Prostate gland (tissue), 2 donors: Measurements from ENCODE around the gene GLG1. TPM values are rescaled to one million over a fixed set of nuclear protein-coding genes. Genes with fewer than 3 reads are reported as not detected.
"Not testable (repeated sequence)": the region's sequence is repeated elsewhere in the genome, so short reads cannot be mapped to it uniquely, and the experiment has no call there.

Experiments
- DNase-seq: peaks from one replicate; pipeline ENCODE4 v3.0.0-alpha.2; 2019; ENCODE audit warnings: low spot score
- H3K27ac ChIP-seq, 2 donors: fragments of 200-600 bp; sonication (generic); 2 replicates each; pipeline ENCODE4 v1.5.1; 2017 to 2019
- H3K27me3 ChIP-seq: fragments of 200-600 bp; sonication (generic); replicated peaks from 2 replicates; pipeline ENCODE4 v1.5.1; 2019; ENCODE audit not compliant: insufficient read depth
- H3K36me3 ChIP-seq, 2 donors: fragments of 200-600 bp; sonication (generic); 1 replicate in 1 of 2; 2 replicates in 1 of 2; pipeline versions ENCODE4 v1.5.1 to v1.8.1; 2017 to 2019
- H3K4me1 ChIP-seq: fragments of 200-600 bp; sonication (generic); replicated peaks from 2 replicates; pipeline ENCODE4 v1.5.1; 2019
- H3K4me3 ChIP-seq, 2 donors: fragments of 200-600 bp; sonication (generic); 2 replicates each; pipeline ENCODE4 v1.5.1; 2017 to 2019
- H3K9me3 ChIP-seq: fragments of 200-600 bp; sonication (generic); 2 replicates; pipeline ENCODE4 v1.5.1; 2017
- CTCF ChIP-seq, 4 experiments: fragments of 200-600 bp in 2 of 4; fragments of 450-650 bp in 2 of 4; sonication (generic) in 2 of 4; IDR thresholded peaks; 1 replicate in 3 of 4; 2 replicates in 1 of 4; pipeline ENCODE4 v1.5.1; 2016 to 2019; ENCODE audit warnings: antibody characterized with exemption in 4 of 4, mild to moderate bottlenecking in 2 of 4, moderate library complexity in 2 of 4
- POLR2A ChIP-seq: fragments of 450-650 bp; IDR thresholded peaks from one replicate; pipeline ENCODE4 v1.6.1; 2016; ENCODE audit warnings: antibody characterized with exemption, mild to moderate bottlenecking
- POLR2AphosphoS5 ChIP-seq: sonication (generic); formaldehyde crosslinking; IDR thresholded peaks from one replicate; pipeline ENCODE4 v1.6.1; 2017; ENCODE audit warnings: antibody characterized with exemption
- whole genome bisulfite sequencing: methylation state at CpG from one replicate; pipeline ENCODE4 v1.1.5; 2018; 5-methylcytosine and 5-hydroxymethylcytosine counted together
- intact Hi-C: fragments of 100-400 bp; cut with DNase I; formaldehyde crosslinking; loops from one replicate; pipeline ENCODE4 v1.14.2; 2022
- total RNA-seq, 2 donors: library from RNA; depleted of rRNA; stranded (reverse); fragments of >200 nt; gene quantifications; one replicate each; pipeline ENCODE4 v1.1.0, GENCODE V29; 2016

GLG1 gene
- total RNA-seq, 2 donors from 2014 or later: 135 to 189 TPM

GRCh38 chr16:74524926-74525325 lies 82.0 kb downstream of the GLG1 start:
- no peaks in the 10 kb centered on the region for H3K4me1 ChIP-seq
- DNase-seq: no peak
- no peaks in the 10 kb centered on the region for H3K9me3 ChIP-seq
- intact Hi-C loops: no loop called here
- no peak overlapping the region for H3K27ac ChIP-seq
- H3K27me3 ChIP-seq: no peaks in the 10 kb centered on the region
- no peak overlapping the region for H3K4me3 ChIP-seq
- no peak for TF ChIP-seq CTCF (IDR thresholded peaks at IDR 0.05)
- H3K36me3 ChIP-seq: no peaks in the 10 kb centered on the region

- TF ChIP-seq POLR2A (no peak), POLR2AphosphoS5 (no peak), CTCF (IDR thresholded peaks at IDR 0.05) (no peak)
- 89% methylated on average over 5 of the region's 5 CpGs for WGBS
- Histone ChIP-seq H3K27ac (no peak overlapping the region), H3K27me3 (no peaks in the 10 kb centered on the region), H3K9me3 (no peaks in the 10 kb centered on the region), H3K36me3 (no peaks in the 10 kb centered on the region), H3K4me1 (no peaks in the 10 kb centered on the region), H3K4me3 (no peak overlapping the region)
- intact Hi-C loops: no loop called here
- DNase-seq: no peak
These were observed 82.8 kb downstream of the GLG1 start for GRCh38 chr16:74524117-74524516.

GRCh38 chr16:74523706-74524105 lies 83.2 kb downstream of the GLG1 start:
- DNase-seq, intact Hi-C loops: not testable (repeated sequence)
- WGBS: 91% methylated on average over 3 of the region's 3 CpGs

GRCh38 chr16:74522160-74522559 lies 84.8 kb downstream of the GLG1 start:
- H3K9me3 ChIP-seq: no peaks in the 10 kb centered on the region
- H3K27ac ChIP-seq: no peak overlapping the region
- 73% methylated on average over 6 of the region's 6 CpGs for WGBS
- intact Hi-C loops: no loop called here
- no peaks in the 10 kb centered on the region for H3K27me3 ChIP-seq
- H3K36me3 ChIP-seq: no peaks in the 10 kb centered on the region
- no peak for DNase-seq
- no peak overlapping the region for H3K4me3 ChIP-seq
- no peaks in the 10 kb centered on the region for H3K4me1 ChIP-seq
- TF ChIP-seq CTCF (IDR thresholded peaks at IDR 0.05) (no peak), POLR2A (no peak), POLR2AphosphoS5 (no peak)

More at GRCh38 chr16:74523706-74524105, 83.2 kb downstream of the GLG1 start:
- H3K4me3 ChIP-seq, H3K27me3 ChIP-seq, H3K4me1 ChIP-seq, H3K9me3 ChIP-seq, H3K27ac ChIP-seq, H3K36me3 ChIP-seq: not testable (repeated sequence)

GRCh38 chr16:74521691-74522090 lies 85.2 kb downstream of the GLG1 start:
- Histone ChIP-seq H3K27ac (no peak overlapping the region), H3K36me3 (no peaks in the 10 kb centered on the region), H3K27me3 (no peaks in the 10 kb centered on the region), H3K9me3 (no peaks in the 10 kb centered on the region), H3K4me1 (no peaks in the 10 kb centered on the region), H3K4me3 (no peak overlapping the region)
- intact Hi-C loops: no loop called here
- DNase-seq: no peak
- WGBS: 66% methylated on average over 4 of the region's 4 CpGs
- TF ChIP-seq POLR2A: no peak
- TF ChIP-seq POLR2AphosphoS5: no peak

- H3K4me3 ChIP-seq, H3K27me3 ChIP-seq, H3K4me1 ChIP-seq, H3K36me3 ChIP-seq, intact Hi-C loops, H3K27ac ChIP-seq, DNase-seq, H3K9me3 ChIP-seq: not testable (repeated sequence)
- WGBS: 100% methylated on average over 1 of the region's 1 CpG
These were observed 88.0 kb downstream of the GLG1 start for GRCh38 chr16:74518934-74519333.
